Osteocyte (in vitro differentiated cells): Measurements from ENCODE around the gene JPH4. TPM values are rescaled to one million over a fixed set of nuclear protein-coding genes. Genes with fewer than 3 reads are reported as not detected.

Experiments
- DNase-seq: peaks from one replicate; pipeline ENCODE4 v3.0.0; 2021; ENCODE audit warnings: mixed read lengths; ENCODE audit not compliant: unreplicated experiment; ENCODE audit errors: extremely low spot score
- H3K27ac Mint-ChIP-seq: one replicate; pipeline ENCODE4 v1.8.0; 2021; ENCODE audit warnings: mild to moderate bottlenecking, mixed read lengths; ENCODE audit not compliant: unreplicated experiment
- H3K27me3 Mint-ChIP-seq: one replicate; pipeline ENCODE4 v1.8.0; 2021; ENCODE audit warnings: mixed read lengths; ENCODE audit not compliant: unreplicated experiment
- H3K36me3 Mint-ChIP-seq: one replicate; pipeline ENCODE4 v1.8.0; 2021; ENCODE audit warnings: mixed read lengths; ENCODE audit not compliant: unreplicated experiment
- H3K4me1 Mint-ChIP-seq: one replicate; pipeline ENCODE4 v1.8.0; 2021; ENCODE audit warnings: mixed read lengths; ENCODE audit not compliant: unreplicated experiment
- H3K4me3 Mint-ChIP-seq: one replicate; pipeline ENCODE4 v1.8.0; 2021; ENCODE audit warnings: mild to moderate bottlenecking, moderate library complexity, mixed read lengths; ENCODE audit not compliant: unreplicated experiment
- H3K9me3 Mint-ChIP-seq: one replicate; pipeline ENCODE4 v1.8.0; 2021; ENCODE audit warnings: mixed read lengths; ENCODE audit not compliant: unreplicated experiment
- CTCF ChIP-seq: fragments of 200-600 bp; sonication (generic); IDR thresholded peaks from 2 replicates; pipeline ENCODE4 v1.5.0; 2021; ENCODE audit warnings: antibody characterized with exemption, mild to moderate bottlenecking, moderate library complexity
- total RNA-seq: library from RNA; stranded (reverse); gene quantifications from 2 replicates; pipeline ENCODE4 v1.2.1, GENCODE V29; 2021

Gene JPH4
- total RNA-seq, 1 donor from 2014 or later = not detected

DNA sequence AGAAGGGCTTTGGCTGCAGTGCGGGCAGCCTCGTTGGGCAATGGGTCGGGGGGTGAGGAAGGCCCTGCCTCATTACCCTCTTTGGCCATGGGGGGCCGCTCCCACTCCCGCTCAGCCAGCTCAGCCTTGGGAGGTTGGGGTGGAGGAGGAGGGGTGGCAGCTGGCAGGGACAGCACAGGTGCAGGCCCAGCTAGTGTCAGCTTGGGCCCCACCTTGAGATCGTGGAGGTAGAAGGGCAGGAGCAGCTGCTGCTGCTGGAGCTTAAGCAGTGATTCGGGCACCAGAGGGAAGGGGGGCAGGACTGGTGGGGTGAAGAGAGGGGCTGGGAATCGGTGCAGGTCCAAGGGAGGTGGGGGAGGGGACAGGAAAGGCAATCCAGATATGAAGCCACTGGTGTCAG, 53.0 kb downstream of the JPH4 start:
- Mint-ChIP-seq H3K27ac (no peak overlapping the region), H3K9me3 (no peaks in the 10 kb centered on the region)

DNA sequence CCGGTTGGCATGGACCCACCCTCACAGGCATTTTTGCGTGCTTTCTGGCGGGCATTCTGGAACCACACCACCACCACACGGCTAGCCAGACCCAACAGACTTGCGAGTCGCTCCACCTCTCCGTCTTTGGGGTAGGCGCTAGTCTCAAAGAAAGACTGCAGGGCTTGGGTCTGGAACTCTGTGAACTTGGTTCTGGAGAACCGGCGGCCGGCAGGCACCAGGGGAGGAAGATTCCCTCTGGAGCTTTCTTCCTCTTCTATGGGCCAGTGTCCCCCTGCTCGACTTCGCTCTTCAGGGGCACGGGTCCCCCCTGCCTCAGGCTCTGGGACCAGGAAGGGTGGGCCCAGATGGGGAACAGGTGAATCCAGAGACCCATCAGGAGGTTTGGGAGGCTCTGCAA, 53.6 kb downstream of the JPH4 start:
- no peaks in the 10 kb centered on the region for H3K4me1 Mint-ChIP-seq
- H3K27me3 Mint-ChIP-seq = no peaks in the 10 kb centered on the region
- no peaks in the 10 kb centered on the region for H3K9me3 Mint-ChIP-seq
- no peak overlapping the region for H3K27ac Mint-ChIP-seq
- no peak for DNase-seq
- no peak overlapping the region for H3K4me3 Mint-ChIP-seq
- peaks cover 5% of the 10 kb centered on the region for H3K36me3 Mint-ChIP-seq
- TF ChIP-seq CTCF = no peak

More for the DNA sequence above, 53.0 kb downstream of the JPH4 start:
- Mint-ChIP-seq H3K4me1 (no peaks in the 10 kb centered on the region), H3K36me3 (peaks cover 5% of the 10 kb centered on the region), H3K4me3 (no peak overlapping the region), H3K27me3 (no peaks in the 10 kb centered on the region)
- no peak for TF ChIP-seq CTCF
- DNase-seq = no peak

- Mint-ChIP-seq H3K27ac (no peak overlapping the region), H3K36me3 (peaks cover 5% of the 10 kb centered on the region), H3K4me3 (no peak overlapping the region), H3K27me3 (no peaks in the 10 kb centered on the region), H3K4me1 (no peaks in the 10 kb centered on the region), H3K9me3 (no peaks in the 10 kb centered on the region)
- TF ChIP-seq CTCF = no peak
- DNase-seq = no peak
Measured at GRCh38 chr14:23523229-23524016, 55.2 kb downstream of the JPH4 start.

DNA sequence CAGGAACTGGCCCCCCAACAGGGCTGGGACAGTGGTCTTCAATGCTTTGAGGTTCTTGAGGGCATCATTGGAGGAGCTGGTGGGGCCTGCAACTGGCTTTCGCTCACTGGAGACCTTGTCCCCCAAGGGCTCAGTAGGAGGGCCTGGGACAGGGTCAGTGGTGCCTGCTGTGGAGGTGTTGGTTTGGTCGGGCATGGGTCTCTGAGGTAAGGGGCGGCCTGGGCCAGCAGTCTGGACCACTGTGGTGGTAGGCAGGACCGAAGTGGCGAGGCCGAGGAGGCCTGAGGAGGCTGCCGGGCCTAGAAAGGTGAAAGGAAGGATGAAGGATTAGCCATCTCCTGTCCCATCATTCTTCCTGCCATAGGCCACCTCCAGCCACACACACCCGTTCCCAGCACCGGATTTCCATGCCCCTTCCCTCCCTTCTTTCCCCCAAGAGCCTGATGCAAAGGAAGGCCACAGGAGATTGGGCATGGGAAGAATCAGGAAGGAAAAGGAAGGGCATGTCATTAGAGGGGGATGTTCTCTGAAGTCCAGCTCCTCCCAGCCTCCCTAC, 55.9 kb downstream of the JPH4 start:
- no peak for DNase-seq
- no peak overlapping the region for H3K27ac Mint-ChIP-seq
- H3K4me3 Mint-ChIP-seq = no peak overlapping the region
- no peak for TF ChIP-seq CTCF
- H3K9me3 Mint-ChIP-seq = no peaks in the 10 kb centered on the region
- H3K36me3 Mint-ChIP-seq = peaks cover 5% of the 10 kb centered on the region
- H3K27me3 Mint-ChIP-seq = no peaks in the 10 kb centered on the region
- H3K4me1 Mint-ChIP-seq = no peaks in the 10 kb centered on the region

- H3K27ac Mint-ChIP-seq = no peak overlapping the region
- no peaks in the 10 kb centered on the region for H3K4me1 Mint-ChIP-seq
- H3K36me3 Mint-ChIP-seq = peaks cover 5% of the 10 kb centered on the region
- H3K4me3 Mint-ChIP-seq = no peak overlapping the region
- H3K27me3 Mint-ChIP-seq = no peaks in the 10 kb centered on the region
- no peak for TF ChIP-seq CTCF
- no peak for DNase-seq
- H3K9me3 Mint-ChIP-seq = no peaks in the 10 kb centered on the region
Measured at GRCh38 chr14:23521785-23522640, 56.6 kb downstream of the JPH4 start.
